K562 (cell line): ENCODE measurements around the gene UBE2I. TPM values are rescaled to one million over a fixed set of nuclear protein-coding genes. Genes with fewer than 3 reads are reported as not detected.
A peak's percentile ranks its signal among the peaks of the same experiment; 100 is the strongest.

Experiments used
- BDP1 ChIP-seq: IDR thresholded peaks from 3 replicates; pipeline ENCODE4 v1.6.1; 2011; ENCODE audit not compliant: insufficient read length, insufficient read depth
- CREM ChIP-seq: IDR thresholded peaks from 2 replicates; pipeline ENCODE4 v1.6.1; 2014; ENCODE audit warnings: antibody characterized with exemption, low read depth
- GATA2 ChIP-seq: sonication (generic); formaldehyde crosslinking; IDR thresholded peaks from 2 replicates; pipeline ENCODE4 v1.4.0; 2020; ENCODE audit warnings: mild to moderate bottlenecking, missing genetic modification reagents
- GTF2E2 ChIP-seq: fragments of 200-800 bp; sonication (Bioruptor generic); IDR thresholded peaks from 2 replicates; pipeline ENCODE4 v1.6.1; 2016; ENCODE audit warnings: missing genetic modification characterization, missing compliant biosample characterization
- MCM3 ChIP-seq: fragments of 450-650 bp; IDR thresholded peaks from 2 replicates; pipeline ENCODE4 v1.6.1; 2016
- POLR3A ChIP-seq: IDR thresholded peaks from 2 replicates; pipeline ENCODE4 v1.6.1; 2011; ENCODE audit warnings: borderline replicate concordance, mild to moderate bottlenecking, moderate library complexity; ENCODE audit not compliant: insufficient read length, insufficient read depth; ENCODE audit errors: extremely low read depth
- SMARCA4 ChIP-seq: fragments of 450-650 bp; IDR thresholded peaks from 2 replicates; pipeline ENCODE4 v1.6.1; 2016
- TOE1 ChIP-seq, 2 experiments: fragments of 450-650 bp in 1 of 2; sonication (generic) in 1 of 2; formaldehyde crosslinking in 1 of 2; IDR thresholded peaks; 2 replicates each; pipeline versions ENCODE4 v1.7.1 to v1.8.0; 2016 to 2022; ENCODE audit warnings: borderline replicate concordance in 2 of 2, mild to moderate bottlenecking in 2 of 2, antibody characterized with exemption in 1 of 2, inconsistent platforms in 1 of 2, low read depth in 1 of 2, missing genetic modification reagents in 1 of 2, moderate library complexity in 1 of 2
- ZNF76 ChIP-seq: fragments of 250-450 bp; sonication (Bioruptor Pico); IDR thresholded peaks from 2 replicates; pipeline ENCODE4 v1.4.0; 2020; ENCODE audit warnings: mild to moderate bottlenecking, moderate library complexity, borderline replicate concordance
- polyA plus RNA-seq, 8 experiments: library from polyadenylated mRNA; depleted of rRNA in 4 of 8; stranded (reverse) in 5 of 8; unstranded in 3 of 8; fragments of >200 nt; fragmentation: Nextera tagmentation in 2 of 8; fragmentation: Illumina TruSeq in 1 of 8; extraction: Ambion mirVana in 2 of 8; extraction: Trizol in 1 of 8; gene quantifications; 2 replicates each; pipeline versions ENCODE4 v1.2.1 to v1.2.3, GENCODE V29; 2011 to 2014; ENCODE audit warnings: inconsistent platforms in 1 of 8, missing spikeins in 1 of 8
- total RNA-seq, 7 experiments: library from RNA; depleted of rRNA in 6 of 7; stranded (reverse); fragments of >200 nt in 6 of 7; fragmentation: Illumina TruSeq in 2 of 7; extraction: Trizol in 2 of 7; gene quantifications; 2 replicates each; pipeline versions ENCODE4 v1.2.1 to v1.2.3, GENCODE V29; 2011 to 2021; ENCODE audit warnings: low replicate concordance in 1 of 7
- TF ChIP-seq, protein P1 (sequence below): fragments of 250-450 bp; sonication (Bioruptor Pico); IDR thresholded peaks from 2 replicates; pipeline ENCODE4 v1.6.1; 2021; ENCODE audit warnings: mild to moderate bottlenecking
- TF ChIP-seq, protein P2 (sequence below): fragments of 450-650 bp; IDR thresholded peaks from 2 replicates; pipeline ENCODE4 v1.6.1; 2016; ENCODE audit warnings: missing biosample characterization, missing genetic modification characterization
- TF ChIP-seq, protein P3 (sequence below): fragments of 450-650 bp; formaldehyde crosslinking; IDR thresholded peaks from 2 replicates; pipeline ENCODE4 v1.4.0; 2022; ENCODE audit warnings: mild to moderate bottlenecking, moderate library complexity
- TF ChIP-seq, protein P4 (sequence below): fragments of 200-600 bp; sonication (generic); IDR thresholded peaks from one replicate; pipeline ENCODE4 v1.6.1; 2012; ENCODE audit warnings: mild to moderate bottlenecking, low read depth, low read length, inconsistent platforms

UBE2I gene
- total and polyA plus RNA-seq, 9 of the 15 experiments (the other 6 are each of a cell fraction or from before 2014, with no cell fraction given) = 36.6 to 254 (median 104) TPM

DNA sequence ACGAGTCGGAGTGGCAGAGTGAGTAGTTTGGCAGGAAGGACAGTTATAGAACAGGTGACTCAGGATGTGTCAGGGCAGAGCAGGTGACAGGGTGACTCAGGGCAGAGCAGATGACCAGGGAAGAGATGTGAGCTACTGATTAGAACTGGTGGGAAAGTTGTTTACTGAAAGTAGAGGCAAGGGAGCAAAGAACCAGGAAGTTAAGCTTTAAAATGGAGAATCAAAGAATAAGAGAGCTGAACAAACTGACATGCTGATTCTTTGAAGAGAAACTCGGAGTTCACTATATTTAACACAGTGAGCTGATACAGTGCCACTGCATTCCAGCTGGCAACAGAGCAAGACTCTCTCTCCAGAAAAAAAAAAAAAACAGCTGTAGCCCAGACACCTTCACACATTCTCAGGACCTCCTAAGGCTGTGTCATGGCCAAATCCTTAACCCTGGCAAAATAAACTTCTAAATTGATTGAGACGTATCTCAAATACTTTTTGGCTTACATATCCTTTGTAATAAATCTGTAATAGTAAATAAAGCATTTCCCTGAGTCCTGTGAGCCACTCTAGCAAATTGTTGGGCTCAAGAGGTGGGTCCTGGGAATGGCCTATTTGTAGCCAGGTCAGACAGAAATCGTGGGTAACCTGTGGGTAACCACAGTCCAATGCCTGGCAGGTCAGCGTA is 12.3 kb upstream of the UBE2I start (continued):
- TF ChIP-seq ZNF76 (CRISPR knock-in tag) (0 out of 2 replicates have a peak, but pooled peaks have one; percentile 52), CREM (0 out of 2 replicates have a peak, but pooled peaks have one; percentile 3), GATA2 (CRISPR knock-in tag) (peak; percentile 64), TOE1 (IDR thresholded peaks at IDR 0.05; ENCODE audit: borderline replicate concordance) (peak; percentile 95), TOE1 (CRISPR knock-in tag; IDR thresholded peaks at IDR 0.05; ENCODE audit: borderline replicate concordance, low read depth) (no peak), POLR3A (no peak), MCM3 (no peak), GTF2E2 (tag) (peak; percentile 35; the same call in 1 of the 2 replicates), BDP1 (no peak), SMARCA4 (peak; percentile 92)
- TF ChIP-seq, protein P1, sequence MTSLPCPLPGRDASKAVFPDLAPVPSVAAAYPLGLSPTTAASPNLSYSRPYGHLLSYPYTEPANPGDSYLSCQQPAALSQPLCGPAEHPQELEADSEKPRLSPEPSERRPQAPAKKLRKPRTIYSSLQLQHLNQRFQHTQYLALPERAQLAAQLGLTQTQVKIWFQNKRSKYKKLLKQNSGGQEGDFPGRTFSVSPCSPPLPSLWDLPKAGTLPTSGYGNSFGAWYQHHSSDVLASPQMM (CRISPR knock-in tag) = no peak
- TF ChIP-seq, protein P2, sequence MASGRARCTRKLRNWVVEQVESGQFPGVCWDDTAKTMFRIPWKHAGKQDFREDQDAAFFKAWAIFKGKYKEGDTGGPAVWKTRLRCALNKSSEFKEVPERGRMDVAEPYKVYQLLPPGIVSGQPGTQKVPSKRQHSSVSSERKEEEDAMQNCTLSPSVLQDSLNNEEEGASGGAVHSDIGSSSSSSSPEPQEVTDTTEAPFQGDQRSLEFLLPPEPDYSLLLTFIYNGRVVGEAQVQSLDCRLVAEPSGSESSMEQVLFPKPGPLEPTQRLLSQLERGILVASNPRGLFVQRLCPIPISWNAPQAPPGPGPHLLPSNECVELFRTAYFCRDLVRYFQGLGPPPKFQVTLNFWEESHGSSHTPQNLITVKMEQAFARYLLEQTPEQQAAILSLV (tag) = no peak
- TF ChIP-seq, protein P3, sequence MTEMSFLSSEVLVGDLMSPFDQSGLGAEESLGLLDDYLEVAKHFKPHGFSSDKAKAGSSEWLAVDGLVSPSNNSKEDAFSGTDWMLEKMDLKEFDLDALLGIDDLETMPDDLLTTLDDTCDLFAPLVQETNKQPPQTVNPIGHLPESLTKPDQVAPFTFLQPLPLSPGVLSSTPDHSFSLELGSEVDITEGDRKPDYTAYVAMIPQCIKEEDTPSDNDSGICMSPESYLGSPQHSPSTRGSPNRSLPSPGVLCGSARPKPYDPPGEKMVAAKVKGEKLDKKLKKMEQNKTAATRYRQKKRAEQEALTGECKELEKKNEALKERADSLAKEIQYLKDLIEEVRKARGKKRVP (CRISPR knock-in tag) = peak; percentile 44; the same call in 1 of the 2 replicates
- TF ChIP-seq, protein P4, sequence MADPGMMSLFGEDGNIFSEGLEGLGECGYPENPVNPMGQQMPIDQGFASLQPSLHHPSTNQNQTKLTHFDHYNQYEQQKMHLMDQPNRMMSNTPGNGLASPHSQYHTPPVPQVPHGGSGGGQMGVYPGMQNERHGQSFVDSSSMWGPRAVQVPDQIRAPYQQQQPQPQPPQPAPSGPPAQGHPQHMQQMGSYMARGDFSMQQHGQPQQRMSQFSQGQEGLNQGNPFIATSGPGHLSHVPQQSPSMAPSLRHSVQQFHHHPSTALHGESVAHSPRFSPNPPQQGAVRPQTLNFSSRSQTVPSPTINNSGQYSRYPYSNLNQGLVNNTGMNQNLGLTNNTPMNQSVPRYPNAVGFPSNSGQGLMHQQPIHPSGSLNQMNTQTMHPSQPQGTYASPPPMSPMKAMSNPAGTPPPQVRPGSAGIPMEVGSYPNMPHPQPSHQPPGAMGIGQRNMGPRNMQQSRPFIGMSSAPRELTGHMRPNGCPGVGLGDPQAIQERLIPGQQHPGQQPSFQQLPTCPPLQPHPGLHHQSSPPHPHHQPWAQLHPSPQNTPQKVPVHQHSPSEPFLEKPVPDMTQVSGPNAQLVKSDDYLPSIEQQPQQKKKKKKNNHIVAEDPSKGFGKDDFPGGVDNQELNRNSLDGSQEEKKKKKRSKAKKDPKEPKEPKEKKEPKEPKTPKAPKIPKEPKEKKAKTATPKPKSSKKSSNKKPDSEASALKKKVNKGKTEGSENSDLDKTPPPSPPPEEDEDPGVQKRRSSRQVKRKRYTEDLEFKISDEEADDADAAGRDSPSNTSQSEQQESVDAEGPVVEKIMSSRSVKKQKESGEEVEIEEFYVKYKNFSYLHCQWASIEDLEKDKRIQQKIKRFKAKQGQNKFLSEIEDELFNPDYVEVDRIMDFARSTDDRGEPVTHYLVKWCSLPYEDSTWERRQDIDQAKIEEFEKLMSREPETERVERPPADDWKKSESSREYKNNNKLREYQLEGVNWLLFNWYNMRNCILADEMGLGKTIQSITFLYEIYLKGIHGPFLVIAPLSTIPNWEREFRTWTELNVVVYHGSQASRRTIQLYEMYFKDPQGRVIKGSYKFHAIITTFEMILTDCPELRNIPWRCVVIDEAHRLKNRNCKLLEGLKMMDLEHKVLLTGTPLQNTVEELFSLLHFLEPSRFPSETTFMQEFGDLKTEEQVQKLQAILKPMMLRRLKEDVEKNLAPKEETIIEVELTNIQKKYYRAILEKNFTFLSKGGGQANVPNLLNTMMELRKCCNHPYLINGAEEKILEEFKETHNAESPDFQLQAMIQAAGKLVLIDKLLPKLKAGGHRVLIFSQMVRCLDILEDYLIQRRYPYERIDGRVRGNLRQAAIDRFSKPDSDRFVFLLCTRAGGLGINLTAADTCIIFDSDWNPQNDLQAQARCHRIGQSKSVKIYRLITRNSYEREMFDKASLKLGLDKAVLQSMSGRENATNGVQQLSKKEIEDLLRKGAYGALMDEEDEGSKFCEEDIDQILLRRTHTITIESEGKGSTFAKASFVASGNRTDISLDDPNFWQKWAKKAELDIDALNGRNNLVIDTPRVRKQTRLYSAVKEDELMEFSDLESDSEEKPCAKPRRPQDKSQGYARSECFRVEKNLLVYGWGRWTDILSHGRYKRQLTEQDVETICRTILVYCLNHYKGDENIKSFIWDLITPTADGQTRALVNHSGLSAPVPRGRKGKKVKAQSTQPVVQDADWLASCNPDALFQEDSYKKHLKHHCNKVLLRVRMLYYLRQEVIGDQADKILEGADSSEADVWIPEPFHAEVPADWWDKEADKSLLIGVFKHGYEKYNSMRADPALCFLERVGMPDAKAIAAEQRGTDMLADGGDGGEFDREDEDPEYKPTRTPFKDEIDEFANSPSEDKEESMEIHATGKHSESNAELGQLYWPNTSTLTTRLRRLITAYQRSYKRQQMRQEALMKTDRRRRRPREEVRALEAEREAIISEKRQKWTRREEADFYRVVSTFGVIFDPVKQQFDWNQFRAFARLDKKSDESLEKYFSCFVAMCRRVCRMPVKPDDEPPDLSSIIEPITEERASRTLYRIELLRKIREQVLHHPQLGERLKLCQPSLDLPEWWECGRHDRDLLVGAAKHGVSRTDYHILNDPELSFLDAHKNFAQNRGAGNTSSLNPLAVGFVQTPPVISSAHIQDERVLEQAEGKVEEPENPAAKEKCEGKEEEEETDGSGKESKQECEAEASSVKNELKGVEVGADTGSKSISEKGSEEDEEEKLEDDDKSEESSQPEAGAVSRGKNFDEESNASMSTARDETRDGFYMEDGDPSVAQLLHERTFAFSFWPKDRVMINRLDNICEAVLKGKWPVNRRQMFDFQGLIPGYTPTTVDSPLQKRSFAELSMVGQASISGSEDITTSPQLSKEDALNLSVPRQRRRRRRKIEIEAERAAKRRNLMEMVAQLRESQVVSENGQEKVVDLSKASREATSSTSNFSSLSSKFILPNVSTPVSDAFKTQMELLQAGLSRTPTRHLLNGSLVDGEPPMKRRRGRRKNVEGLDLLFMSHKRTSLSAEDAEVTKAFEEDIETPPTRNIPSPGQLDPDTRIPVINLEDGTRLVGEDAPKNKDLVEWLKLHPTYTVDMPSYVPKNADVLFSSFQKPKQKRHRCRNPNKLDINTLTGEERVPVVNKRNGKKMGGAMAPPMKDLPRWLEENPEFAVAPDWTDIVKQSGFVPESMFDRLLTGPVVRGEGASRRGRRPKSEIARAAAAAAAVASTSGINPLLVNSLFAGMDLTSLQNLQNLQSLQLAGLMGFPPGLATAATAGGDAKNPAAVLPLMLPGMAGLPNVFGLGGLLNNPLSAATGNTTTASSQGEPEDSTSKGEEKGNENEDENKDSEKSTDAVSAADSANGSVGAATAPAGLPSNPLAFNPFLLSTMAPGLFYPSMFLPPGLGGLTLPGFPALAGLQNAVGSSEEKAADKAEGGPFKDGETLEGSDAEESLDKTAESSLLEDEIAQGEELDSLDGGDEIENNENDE = no peak
